Osteoblast (primary cell): ENCODE results near the gene GPR37L1. TPM values are rescaled to one million over a fixed set of nuclear protein-coding genes. Genes with fewer than 3 reads are reported as not detected.

Experiments used
- DNase-seq: peaks from one replicate; pipeline ENCODE4 v3.0.0; 2011; ENCODE audit warnings: low spot score, mixed read lengths; ENCODE audit not compliant: insufficient read length; ENCODE audit errors: missing footprints
- H2AFZ ChIP-seq: 2 replicates; pipeline ENCODE4 v1.6.0; 2011; ENCODE audit warnings: mild to moderate bottlenecking, low read length
- H3K27ac ChIP-seq: 2 replicates; pipeline ENCODE4 v1.5.1; 2011; ENCODE audit warnings: mild to moderate bottlenecking, low read depth, low read length, moderate library complexity
- H3K27me3 ChIP-seq: 2 replicates; pipeline ENCODE4 v1.6.0; 2012; ENCODE audit warnings: mild to moderate bottlenecking, control low read depth, inconsistent platforms, low read length, moderate library complexity; ENCODE audit not compliant: insufficient read depth
- H3K36me3 ChIP-seq: 2 replicates; pipeline ENCODE4 v1.5.1; 2011; ENCODE audit warnings: mild to moderate bottlenecking, low read length, control low read depth, moderate library complexity; ENCODE audit not compliant: insufficient read depth
- H3K4me1 ChIP-seq: 2 replicates; pipeline ENCODE4 v1.5.1; 2011; ENCODE audit warnings: mild to moderate bottlenecking, low read length, control low read depth, moderate library complexity; ENCODE audit not compliant: insufficient read depth
- H3K4me2 ChIP-seq: 2 replicates; pipeline ENCODE4 v1.6.0; 2011; ENCODE audit warnings: mild to moderate bottlenecking, low read length; ENCODE audit not compliant: insufficient read depth
- H3K4me3 ChIP-seq: fragments of 200-600 bp; sonication (generic); 3 replicates; pipeline ENCODE4 v1.5.1; 2012; ENCODE audit warnings: mild to moderate bottlenecking, low read length, inconsistent platforms; ENCODE audit not compliant: insufficient read depth
- H3K79me2 ChIP-seq: 2 replicates; pipeline ENCODE4 v1.6.0; 2012; ENCODE audit warnings: mild to moderate bottlenecking, low read length, control low read depth, inconsistent platforms; ENCODE audit not compliant: insufficient read depth
- H3K9me3 ChIP-seq: 2 replicates; pipeline ENCODE4 v1.5.1; 2011; ENCODE audit warnings: low read depth, low read length, control low read depth
- H4K20me1 ChIP-seq: 2 replicates; pipeline ENCODE4 v1.6.0; 2012; ENCODE audit warnings: mild to moderate bottlenecking, low read length, control low read depth; ENCODE audit not compliant: insufficient read depth
- CTCF ChIP-seq: IDR thresholded peaks from 2 replicates; pipeline ENCODE4 v1.5.1; 2011; ENCODE audit warnings: mild to moderate bottlenecking, low read depth, low read length, moderate library complexity; ENCODE audit errors: extremely low read depth
- total RNA-seq: library from RNA; depleted of rRNA; stranded (reverse); fragments of >200 nt; gene quantifications from 2 replicates; pipeline ENCODE4 v1.2.3, GENCODE V29; 2012

The GPR37L1 gene
- total RNA-seq, 1 donor, result not detected

- Histone ChIP-seq H4K20me1 (peaks cover 19% of the 10 kb centered on the region), H3K79me2 (peaks cover 35% of the 10 kb centered on the region), H3K9me3 (no peaks in the 10 kb centered on the region), H3K27ac (no peak overlapping the region), H3K4me1 (peaks cover 15% of the 10 kb centered on the region), H3K36me3 (no peaks in the 10 kb centered on the region), H2AFZ (no peak overlapping the region), H3K4me2 (no peak overlapping the region), H3K27me3 (no peaks in the 10 kb centered on the region), H3K4me3 (no peak overlapping the region)
- peak; percentile 14 for DNase-seq
- no peak for TF ChIP-seq CTCF
Measured at GRCh38 chr1:202146993-202147392, 24.3 kb downstream of the GPR37L1 start.

- no peak overlapping the region for H2AFZ ChIP-seq
- no peak for TF ChIP-seq CTCF
- no peak overlapping the region for H3K27ac ChIP-seq
- H4K20me1 ChIP-seq, result peaks cover 5% of the 10 kb centered on the region
- H3K9me3 ChIP-seq, result no peaks in the 10 kb centered on the region
- H3K36me3 ChIP-seq, result no peaks in the 10 kb centered on the region
- DNase-seq, result peak; percentile 22
- H3K79me2 ChIP-seq, result peaks cover 21% of the 10 kb centered on the region
- H3K4me1 ChIP-seq, result peaks cover 6% of the 10 kb centered on the region
- peaks cover 2% of the 10 kb centered on the region for H3K27me3 ChIP-seq
- H3K4me3 ChIP-seq, result no peak overlapping the region
- H3K4me2 ChIP-seq, result no peak overlapping the region
Measured at GRCh38 chr1:202148391-202148790, 25.7 kb downstream of the GPR37L1 start.

- no peak for TF ChIP-seq CTCF
- H3K4me2 ChIP-seq, result no peak overlapping the region
- DNase-seq, result peak; percentile 84
- no peaks in the 10 kb centered on the region for H4K20me1 ChIP-seq
- H3K4me1 ChIP-seq, result peaks cover 7% of the 10 kb centered on the region
- peaks cover 9% of the 10 kb centered on the region for H3K79me2 ChIP-seq
- no peaks in the 10 kb centered on the region for H3K36me3 ChIP-seq
- H3K9me3 ChIP-seq, result no peaks in the 10 kb centered on the region
- no peak overlapping the region for H2AFZ ChIP-seq
- H3K27ac ChIP-seq, result no peak overlapping the region
- peaks cover 2% of the 10 kb centered on the region for H3K27me3 ChIP-seq
- no peak overlapping the region for H3K4me3 ChIP-seq
Measured at GRCh38 chr1:202149566-202149965, 26.8 kb downstream of the GPR37L1 start.

- H3K4me3 ChIP-seq, result no peak overlapping the region
- H3K9me3 ChIP-seq, result no peaks in the 10 kb centered on the region
- H3K4me1 ChIP-seq, result peaks cover 10% of the 10 kb centered on the region
- no peaks in the 10 kb centered on the region for H4K20me1 ChIP-seq
- no peaks in the 10 kb centered on the region for H3K36me3 ChIP-seq
- no peak overlapping the region for H3K27ac ChIP-seq
- peaks cover 2% of the 10 kb centered on the region for H3K27me3 ChIP-seq
- TF ChIP-seq CTCF, result no peak
- no peak overlapping the region for H2AFZ ChIP-seq
- H3K79me2 ChIP-seq, result peaks cover 3% of the 10 kb centered on the region
- DNase-seq, result peak; percentile 29
- no peak overlapping the region for H3K4me2 ChIP-seq
Measured at GRCh38 chr1:202150187-202150586, 27.5 kb downstream of the GPR37L1 start.
